ENCODE results near the gene PLA2G1B.

PLA2G1B gene

DNA sequence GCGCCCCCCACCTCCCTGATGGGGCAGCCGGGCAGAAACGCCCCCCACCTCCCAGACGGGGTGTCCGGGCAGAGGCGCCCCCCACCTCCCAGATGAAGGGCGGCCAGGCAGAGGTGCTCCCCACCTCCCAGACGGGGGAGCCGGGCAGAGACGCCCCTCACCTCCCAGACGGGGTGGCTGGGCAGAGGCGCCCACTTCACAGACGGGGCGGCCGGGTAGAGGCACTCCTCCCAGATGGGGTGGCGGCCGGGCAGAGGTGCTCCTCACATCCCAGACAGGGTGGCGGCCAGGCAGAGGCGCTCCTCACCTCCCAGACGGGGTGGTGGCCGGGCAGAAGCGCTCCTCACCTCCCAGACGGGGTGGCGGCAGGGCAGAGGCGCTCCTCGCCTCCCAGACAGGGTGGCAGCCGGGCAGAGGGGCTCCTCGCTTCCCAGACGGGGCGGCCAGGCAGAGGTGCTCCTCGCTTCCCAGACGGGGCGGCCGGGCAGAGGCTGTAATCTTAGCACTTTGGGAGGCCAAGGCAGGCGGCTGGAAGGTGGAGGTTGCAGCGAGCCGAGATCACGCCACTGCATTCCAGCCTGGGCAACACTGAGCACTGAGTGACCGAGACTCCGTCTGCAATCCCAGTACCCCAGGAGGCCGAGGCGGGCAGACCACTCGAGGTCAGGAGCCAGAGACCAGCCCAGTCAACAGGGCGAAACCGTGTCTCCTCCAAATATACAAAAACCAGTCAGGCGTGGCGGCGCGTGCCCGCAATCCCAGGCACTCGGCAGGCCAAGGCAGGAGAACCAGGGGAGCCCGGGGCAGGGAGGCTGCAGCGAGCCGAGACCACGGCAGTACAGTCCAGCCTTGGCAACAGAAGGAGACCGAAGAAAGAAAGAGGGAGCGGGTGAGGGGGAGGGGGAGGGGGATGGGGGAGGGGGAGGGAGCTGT, 49.2 kb downstream of the PLA2G1B start:
- no peaks in the 10 kb centered on the region for H3K27me3 ChIP-seq (ENCODE audit: insufficient read depth, low read depth)
- H3K4me2 ChIP-seq: no peak overlapping the region
- H4K20me1 ChIP-seq (ENCODE audit: insufficient read depth): no peaks in the 10 kb centered on the region
- TF ChIP-seq, protein P1, sequence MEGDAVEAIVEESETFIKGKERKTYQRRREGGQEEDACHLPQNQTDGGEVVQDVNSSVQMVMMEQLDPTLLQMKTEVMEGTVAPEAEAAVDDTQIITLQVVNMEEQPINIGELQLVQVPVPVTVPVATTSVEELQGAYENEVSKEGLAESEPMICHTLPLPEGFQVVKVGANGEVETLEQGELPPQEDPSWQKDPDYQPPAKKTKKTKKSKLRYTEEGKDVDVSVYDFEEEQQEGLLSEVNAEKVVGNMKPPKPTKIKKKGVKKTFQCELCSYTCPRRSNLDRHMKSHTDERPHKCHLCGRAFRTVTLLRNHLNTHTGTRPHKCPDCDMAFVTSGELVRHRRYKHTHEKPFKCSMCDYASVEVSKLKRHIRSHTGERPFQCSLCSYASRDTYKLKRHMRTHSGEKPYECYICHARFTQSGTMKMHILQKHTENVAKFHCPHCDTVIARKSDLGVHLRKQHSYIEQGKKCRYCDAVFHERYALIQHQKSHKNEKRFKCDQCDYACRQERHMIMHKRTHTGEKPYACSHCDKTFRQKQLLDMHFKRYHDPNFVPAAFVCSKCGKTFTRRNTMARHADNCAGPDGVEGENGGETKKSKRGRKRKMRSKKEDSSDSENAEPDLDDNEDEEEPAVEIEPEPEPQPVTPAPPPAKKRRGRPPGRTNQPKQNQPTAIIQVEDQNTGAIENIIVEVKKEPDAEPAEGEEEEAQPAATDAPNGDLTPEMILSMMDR (conservative IDR thresholded peaks at IDR 0.05; ENCODE audit: low read depth, low read length): no peak
- no peak overlapping the region for H3K27ac ChIP-seq
- H3K4me3 ChIP-seq (IDR thresholded peaks at IDR 0.05; ENCODE audit: insufficient read depth, low read depth, low read length): no peak overlapping the region
- H3K4me1 ChIP-seq (ENCODE audit: low read depth, poor library complexity, severe bottlenecking): no peaks in the 10 kb centered on the region
- no peaks in the 10 kb centered on the region for H3K79me2 ChIP-seq (ENCODE audit: insufficient read depth, low read depth)
- H2AFZ ChIP-seq (ENCODE audit: low read depth): no peak overlapping the region
- no peak overlapping the region for H3K9ac ChIP-seq
- H3K36me3 ChIP-seq (ENCODE audit: insufficient read depth): no peaks in the 10 kb centered on the region

DNA sequence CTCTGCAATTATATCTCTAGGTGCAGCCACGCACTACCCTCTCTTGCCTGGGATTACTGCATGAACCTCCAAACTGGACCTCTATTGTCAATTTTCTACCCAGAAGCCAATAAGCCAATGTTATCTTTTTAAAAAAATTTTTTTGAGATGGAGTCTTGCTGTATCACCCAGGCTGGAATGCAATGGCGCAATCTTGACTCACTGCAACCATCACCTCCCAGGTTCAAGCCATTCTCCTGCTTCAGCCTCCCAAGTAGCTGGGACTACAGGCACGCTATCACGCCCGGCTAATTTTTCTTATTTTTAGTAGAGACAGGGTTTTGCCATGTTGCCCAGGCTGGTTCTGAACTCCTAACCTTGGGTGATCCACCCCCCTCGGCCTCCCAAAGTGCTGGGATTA, 50.8 kb downstream of the PLA2G1B start:
- TF ChIP-seq, protein P1 (conservative IDR thresholded peaks at IDR 0.05; ENCODE audit: low read depth, low read length): no peak
- H3K9ac ChIP-seq: no peak overlapping the region
- H3K27me3 ChIP-seq (ENCODE audit: insufficient read depth, low read depth): no peaks in the 10 kb centered on the region
- no peaks in the 10 kb centered on the region for H3K4me1 ChIP-seq (ENCODE audit: low read depth, poor library complexity, severe bottlenecking)
- no peak overlapping the region for H2AFZ ChIP-seq (ENCODE audit: low read depth)
- no peak overlapping the region for H3K27ac ChIP-seq
- no peak overlapping the region for H3K4me2 ChIP-seq
- no peaks in the 10 kb centered on the region for H4K20me1 ChIP-seq (ENCODE audit: insufficient read depth)
- H3K36me3 ChIP-seq (ENCODE audit: insufficient read depth): no peaks in the 10 kb centered on the region
- no peaks in the 10 kb centered on the region for H3K79me2 ChIP-seq (ENCODE audit: insufficient read depth, low read depth)
- H3K4me3 ChIP-seq (IDR thresholded peaks at IDR 0.05; ENCODE audit: insufficient read depth, low read depth, low read length): no peak overlapping the region
